Left ventricle myocardium inferior (tissue), 1 donor: ENCODE data around the gene GPN3. TPM values are rescaled to one million over a fixed set of nuclear protein-coding genes. Genes with fewer than 3 reads are reported as not detected.

Source experiments
- DNase-seq: peaks from one replicate; pipeline ENCODE4 v3.0.0-alpha.2; 2020
- H3K27ac ChIP-seq: fragments of 200-600 bp; replicated peaks from 2 replicates; pipeline ENCODE4 v1.8.0; 2021
- H3K27me3 ChIP-seq: fragments of 200-600 bp; 2 replicates; pipeline ENCODE4 v1.8.0; 2021; ENCODE audit warnings: low read depth
- H3K36me3 ChIP-seq: fragments of 200-600 bp; 2 replicates; pipeline ENCODE4 v1.8.0; 2021
- H3K4me1 ChIP-seq: fragments of 200-600 bp; 2 replicates; pipeline ENCODE4 v1.8.0; 2021
- H3K4me3 ChIP-seq: fragments of 200-600 bp; 2 replicates; pipeline ENCODE4 v1.8.0; 2021; ENCODE audit warnings: mild to moderate bottlenecking, moderate library complexity
- H3K9me3 ChIP-seq: fragments of 200-600 bp; replicated peaks from 2 replicates; pipeline ENCODE4 v1.8.0; 2021
- CTCF ChIP-seq: fragments of 200-600 bp; IDR thresholded peaks from 2 replicates; pipeline ENCODE4 v1.8.0; 2021; ENCODE audit warnings: antibody characterized with exemption, mild to moderate bottlenecking, borderline replicate concordance
- intact Hi-C: fragments of 100-400 bp; cut with micrococcal nuclease; formaldehyde crosslinking; loops from one replicate; pipeline ENCODE4 v1.11.0; 2022
- long read RNA-seq: library from polyadenylated mRNA; unstranded; transcript quantifications from one replicate; pipeline ENCODE4 v2.0.0, GENCODE V29; 2021
- total RNA-seq: library from RNA; stranded (reverse); fragmentation: NEBNext Ultra II Directional; extraction: Animal tissue kit (Norgen Biotek cat#: 25700); gene quantifications from one replicate; pipeline ENCODE4 v1.2.1, GENCODE V29; 2021
- donor health status: DM: no; HTN: yes; CAD: no; lungs with severe emphysema.

The GPN3 gene
- 29.3 TPM for total RNA-seq
- long read RNA-seq, transcript GPN3-201 (8 exons, 1,468 nt): major isoform, 23 of 24 reads
- long read RNA-seq, partial matches to known transcripts: 0 of 24 reads
- long read RNA-seq, other reads (novel, unspliced or antisense): 1 of 24 reads

GRCh38 chr12:110468214-110469048 is at the start of gene GPN3, which contains the start of gene FAM216A:
GPN3 (minus strand) TSS chr12:110468257; CDS start chr12:110468203, 54 bp downstream.
FAM216A (plus strand) TSS chr12:110468845; CDS start chr12:110468876, 31 bp downstream.
- Histone ChIP-seq H3K27me3 (no peaks in the 10 kb centered on the region), H3K36me3 (peaks cover 16% of the 10 kb centered on the region), H3K4me1 (peaks cover 33% of the 10 kb centered on the region), H3K27ac (peak within 1 kb of the TSS; percentile 97), H3K9me3 (no peaks in the 10 kb centered on the region), H3K4me3 (peak within 1 kb of the TSS; percentile 93)
- intact Hi-C loops: no loop called here
- peak; percentile 95 for DNase-seq
- TF ChIP-seq CTCF: no peak

GRCh38 chr12:110516995-110517394 is 48.9 kb upstream of the GPN3 start:
- no peak overlapping the region for H3K4me3 ChIP-seq
- H3K4me1 ChIP-seq: peaks cover 5% of the 10 kb centered on the region
- H3K27ac ChIP-seq: no peak overlapping the region
- no peaks in the 10 kb centered on the region for H3K27me3 ChIP-seq
- no peak for TF ChIP-seq CTCF
- H3K9me3 ChIP-seq: no peaks in the 10 kb centered on the region
- no peak for DNase-seq
- H3K36me3 ChIP-seq: no peaks in the 10 kb centered on the region
- intact Hi-C loops: no loop called here

- H3K4me1 ChIP-seq: peaks cover 5% of the 10 kb centered on the region
- no peak overlapping the region for H3K27ac ChIP-seq
- no peak for DNase-seq
- no peak for TF ChIP-seq CTCF
- no peaks in the 10 kb centered on the region for H3K36me3 ChIP-seq
- H3K4me3 ChIP-seq: no peak overlapping the region
- H3K9me3 ChIP-seq: no peaks in the 10 kb centered on the region
- no peaks in the 10 kb centered on the region for H3K27me3 ChIP-seq
- intact Hi-C loops: loop anchor here (5.0 kb wide), 1 partner anchor 88 kb away; no protein-coding TSS in a partner anchor
Measured at GRCh38 chr12:110514363-110514762, 46.3 kb upstream of the GPN3 start.

GRCh38 chr12:110513842-110514241 is 45.8 kb upstream of the GPN3 start:
- intact Hi-C loops: loop anchor here (5.0 kb wide), 1 partner anchor 88 kb away; no protein-coding TSS in a partner anchor
- H3K9me3 ChIP-seq: no peaks in the 10 kb centered on the region
- H3K4me1 ChIP-seq: peaks cover 5% of the 10 kb centered on the region
- TF ChIP-seq CTCF: no peak
- no peak overlapping the region for H3K4me3 ChIP-seq
- DNase-seq: no peak
- no peaks in the 10 kb centered on the region for H3K36me3 ChIP-seq
- H3K27me3 ChIP-seq: no peaks in the 10 kb centered on the region
- H3K27ac ChIP-seq: no peak overlapping the region

- Histone ChIP-seq H3K9me3 (no peaks in the 10 kb centered on the region), H3K4me3 (no peak overlapping the region), H3K4me1 (peaks cover 5% of the 10 kb centered on the region), H3K36me3 (no peaks in the 10 kb centered on the region), H3K27ac (no peak overlapping the region), H3K27me3 (no peaks in the 10 kb centered on the region)
- DNase-seq: no peak
- TF ChIP-seq CTCF: no peak
- intact Hi-C loops: no loop called here
Measured at GRCh38 chr12:110508071-110508586, 40.1 kb upstream of the GPN3 start.
